Neuronal stem cell (in vitro differentiated cells): Measurements from ENCODE around the gene PGGHG.
"Not testable (repeated sequence)": the region's sequence is repeated elsewhere in the genome, so short reads cannot be mapped to it uniquely, and the experiment has no call there.

Source experiments
- DNase-seq: peaks from one replicate; pipeline ENCODE4 v3.0.0-alpha.2; 2013; ENCODE audit warnings: low spot score
- H2AFZ ChIP-seq: one replicate; pipeline ENCODE4 v1.6.1; 2013; ENCODE audit warnings: mild to moderate bottlenecking, low read length, inconsistent platforms
- H2AK5ac ChIP-seq: 2 replicates; pipeline ENCODE4 v1.6.1; 2013; ENCODE audit warnings: low read depth, mild to moderate bottlenecking, inconsistent platforms, low read length, moderate library complexity, mixed read lengths
- H2BK120ac ChIP-seq: 2 replicates; pipeline ENCODE4 v1.6.1; 2013; ENCODE audit warnings: low read depth, mild to moderate bottlenecking, inconsistent platforms, low read length, moderate library complexity, mixed read lengths
- H2BK12ac ChIP-seq: one replicate; pipeline ENCODE4 v1.6.1; 2013; ENCODE audit warnings: low read length, inconsistent platforms
- H2BK15ac ChIP-seq: 2 replicates; pipeline ENCODE4 v1.6.1; 2013; ENCODE audit warnings: mild to moderate bottlenecking, low read length, inconsistent platforms, mixed read lengths
- H2BK5ac ChIP-seq: one replicate; pipeline ENCODE4 v1.6.1; 2013; ENCODE audit warnings: inconsistent platforms, mild to moderate bottlenecking, low read length, moderate library complexity
- H3K14ac ChIP-seq: one replicate; pipeline ENCODE4 v1.6.1; 2013; ENCODE audit warnings: low read length, inconsistent platforms
- H3K18ac ChIP-seq: 2 replicates; pipeline ENCODE4 v1.6.1; 2013; ENCODE audit warnings: low read length, inconsistent platforms
- H3K23ac ChIP-seq: 2 replicates; pipeline ENCODE4 v1.6.1; 2013; ENCODE audit warnings: low read depth, mild to moderate bottlenecking, mixed read lengths, low read length, inconsistent platforms; ENCODE audit not compliant: poor library complexity
- H3K27ac ChIP-seq: replicated peaks from 3 replicates; pipeline ENCODE4 v1.5.1; 2013; ENCODE audit warnings: low read length, inconsistent platforms
- H3K27me3 ChIP-seq, 3 experiments: 2 replicates each; pipeline ENCODE4 v1.6.1; 2013; ENCODE audit warnings: low read length in 3 of 3, mild to moderate bottlenecking in 2 of 3, inconsistent platforms in 1 of 3, low read depth in 1 of 3, mixed read lengths in 1 of 3, moderate library complexity in 1 of 3; ENCODE audit not compliant: control insufficient read depth in 3 of 3, insufficient read depth in 3 of 3
- H3K36me3 ChIP-seq, 2 donors: replicated peaks in 1 of 2; 2 replicates each; pipeline ENCODE4 v1.6.1; 2013; ENCODE audit warnings: low read length in 2 of 2; ENCODE audit not compliant: control insufficient read depth in 2 of 2, insufficient read depth in 2 of 2
- H3K4ac ChIP-seq: 2 replicates; pipeline ENCODE4 v1.6.1; 2013; ENCODE audit warnings: inconsistent platforms, mild to moderate bottlenecking, low read length, moderate library complexity
- H3K4me1 ChIP-seq, 2 donors: 1 replicate in 1 of 2; 2 replicates in 1 of 2; pipeline ENCODE4 v1.6.1; 2013; ENCODE audit warnings: low read length in 2 of 2, low read depth in 1 of 2; ENCODE audit not compliant: control insufficient read depth in 2 of 2, insufficient read depth in 1 of 2
- H3K4me2 ChIP-seq: one replicate; pipeline ENCODE4 v1.6.1; 2013; ENCODE audit warnings: mild to moderate bottlenecking, low read length, inconsistent platforms; ENCODE audit not compliant: insufficient read depth, poor library complexity, severe bottlenecking
- H3K4me3 ChIP-seq, 2 donors: 2 replicates each; pipeline ENCODE4 v1.5.1; 2013; ENCODE audit warnings: low read length in 2 of 2, mild to moderate bottlenecking in 2 of 2, inconsistent platforms in 1 of 2, moderate library complexity in 1 of 2
- H3K79me1 ChIP-seq: one replicate; pipeline ENCODE4 v1.6.1; 2013; ENCODE audit warnings: low read depth, mild to moderate bottlenecking, inconsistent platforms, low read length, moderate library complexity
- H3K9ac ChIP-seq: one replicate; pipeline ENCODE4 v1.6.1; 2013; ENCODE audit warnings: mild to moderate bottlenecking, low read depth, low read length, inconsistent platforms; ENCODE audit not compliant: poor library complexity
- H3K9me3 ChIP-seq, 2 donors: replicated peaks in 1 of 2; 2 replicates each; pipeline versions ENCODE3 to v1.6.1; 2013; ENCODE audit warnings: low read length in 2 of 2, mild to moderate bottlenecking in 2 of 2, inconsistent platforms in 1 of 2, low read depth in 1 of 2, mixed read lengths in 1 of 2, moderate library complexity in 1 of 2; ENCODE audit not compliant: control insufficient read depth in 2 of 2, insufficient read depth in 1 of 2
- H4K8ac ChIP-seq: one replicate; pipeline ENCODE4 v1.6.1; 2013; ENCODE audit warnings: low read depth, mild to moderate bottlenecking, inconsistent platforms, low read length, moderate library complexity
- H4K91ac ChIP-seq: one replicate; pipeline ENCODE4 v1.6.1; 2013; ENCODE audit warnings: low read length, low read depth, mild to moderate bottlenecking, inconsistent platforms; ENCODE audit not compliant: poor library complexity
- WGBS, 2 donors: extraction: QIAGEN DNeasy Blood & Tissue Kit; methylation state at CpG; one replicate each; pipeline ENCODE4 v1.1.7; 2013; ENCODE audit warnings: missing lambda C conversion rate in 2 of 2, mixed read lengths in 1 of 2; ENCODE audit not compliant: insufficient read length in 2 of 2, insufficient replicate concordance in 1 of 2; ENCODE audit errors: extremely low coverage in 2 of 2; 5-methylcytosine and 5-hydroxymethylcytosine counted together

Gene PGGHG

GRCh38 chr11:313787-314553 lies 25.0 kb downstream of the PGGHG start, which contains the start of gene IFITM1:
Gene IFITM1, plus strand, starts transcription at chr11:314040. Its CDS starts 131 bp downstream, at chr11:314171.
- WGBS, 2 donors = no CpG with 5 or more reads among the region's 18 CpGs
- Histone ChIP-seq H3K14ac (no peak within 1 kb of the TSS), H2AK5ac (peak within 1 kb of the TSS; percentile 85), H3K9me3 (no peaks in the 10 kb centered on the region), H3K9ac (peak within 1 kb of the TSS; percentile 90), H3K79me1 (peaks cover 2% of the 10 kb centered on the region), H3K4me2 (peak within 1 kb of the TSS; percentile 88), H3K4me1 (peaks cover 31 to 48% of the 10 kb centered on the region in 2 donors), H3K27ac (peak within 1 kb of the TSS; percentile 80), H4K8ac (no peak within 1 kb of the TSS), H3K23ac (peak within 1 kb of the TSS; percentile 87), H3K4me3 (peak within 1 kb of the TSS; percentile 75 to 76), H3K27me3 (peaks cover 0 to 24% (median 0%) of the 10 kb centered on the region in 3 experiments), H2BK5ac (peak within 1 kb of the TSS; percentile 44), H2BK12ac (no peak within 1 kb of the TSS), H2AFZ (peak within 1 kb of the TSS; percentile 35), H3K4ac (no peak within 1 kb of the TSS), H2BK15ac (peak within 1 kb of the TSS; percentile 76), H4K91ac (peak within 1 kb of the TSS; percentile 89), H2BK120ac (peak within 1 kb of the TSS; percentile 26), H3K18ac (peak within 1 kb of the TSS; percentile 88), H3K36me3 (peaks cover 0 to 32% of the 10 kb centered on the region in 2 donors)
- no peak for DNase-seq

GRCh38 chr11:314554-314875 lies 25.6 kb downstream of the PGGHG start:
- not testable (repeated sequence) for H3K27ac ChIP-seq, H3K18ac ChIP-seq, H3K14ac ChIP-seq, H3K4ac ChIP-seq, H4K8ac ChIP-seq, H3K79me1 ChIP-seq, H4K91ac ChIP-seq, DNase-seq, H2BK12ac ChIP-seq, H2BK15ac ChIP-seq, H2AK5ac ChIP-seq, H3K23ac ChIP-seq, H2BK120ac ChIP-seq, H2AFZ ChIP-seq, H3K9me3 ChIP-seq
- Histone ChIP-seq H3K27me3 (peaks cover 0 to 24% (median 0%) of the 10 kb centered on the region in 3 experiments), H3K4me1 (peaks cover 29 to 44% of the 10 kb centered on the region in 2 donors), H2BK5ac (peak overlapping the region; percentile 44), H3K4me2 (peak overlapping the region; percentile 88), H3K4me3 (peak overlapping the region; percentile 75 to 76), H3K9ac (peak overlapping the region; percentile 90), H3K36me3 (peaks cover 0 to 32% of the 10 kb centered on the region in 2 donors)
- WGBS, 2 donors = no CpG with 5 or more reads among the region's 6 CpGs

GRCh38 chr11:315051-315481 lies 26.1 kb downstream of the PGGHG start:
- H3K4me1 ChIP-seq = peaks cover 32 to 39% of the 10 kb centered on the region in 2 donors
- DNase-seq = no peak
- H2BK12ac ChIP-seq = peak overlapping the region; percentile 0
- H2AK5ac ChIP-seq = peak overlapping the region; percentile 99
- no peak overlapping the region for H2BK120ac ChIP-seq
- H3K9me3 ChIP-seq = no peaks in the 10 kb centered on the region
- H3K18ac ChIP-seq = peak overlapping the region; percentile 95
- no peak overlapping the region for H2AFZ ChIP-seq
- WGBS, 2 donors = no CpG with 5 or more reads among the region's 9 CpGs
- H4K8ac ChIP-seq = no peak overlapping the region
- peak overlapping the region; percentile 62 for H2BK5ac ChIP-seq
- H3K4me2 ChIP-seq = peak overlapping the region; percentile 54
- peak overlapping the region; percentile 89 for H4K91ac ChIP-seq
- peak overlapping the region; percentile 97 for H3K23ac ChIP-seq
- H3K27me3 ChIP-seq = peaks cover 0 to 24% (median 0%) of the 10 kb centered on the region in 3 experiments
- peaks cover 2% of the 10 kb centered on the region for H3K79me1 ChIP-seq
- peak overlapping the region; percentile 32 for H2BK15ac ChIP-seq
- no peak overlapping the region for H3K14ac ChIP-seq
- H3K9ac ChIP-seq = no peak overlapping the region
- no peak overlapping the region for H3K4ac ChIP-seq
- H3K4me3 ChIP-seq = peak overlapping the region; percentile 25 to 76
- no peak overlapping the region for H3K27ac ChIP-seq
- peaks cover 0 to 32% of the 10 kb centered on the region in 2 donors for H3K36me3 ChIP-seq

- Histone ChIP-seq H2AFZ (no peak overlapping the region), H3K4me3 (peak overlapping the region in 1 of 2 donors; percentile 76), H2BK15ac (peak overlapping the region; percentile 32), H2BK5ac (peak overlapping the region; percentile 62), H2BK12ac (peak overlapping the region; percentile 0), H3K4me1 (peaks cover 35 to 41% of the 10 kb centered on the region in 2 donors), H4K91ac (no peak overlapping the region), H2BK120ac (no peak overlapping the region), H3K36me3 (peaks cover 0 to 32% of the 10 kb centered on the region in 2 donors), H3K14ac (peak overlapping the region; percentile 71), H4K8ac (no peak overlapping the region), H3K9ac (no peak overlapping the region), H2AK5ac (peak overlapping the region; percentile 99), H3K27ac (no peak overlapping the region), H3K4ac (peak overlapping the region; percentile 89), H3K18ac (peak overlapping the region; percentile 95), H3K9me3 (no peaks in the 10 kb centered on the region), H3K23ac (peak overlapping the region; percentile 97), H3K27me3 (peaks cover 0 to 24% (median 0%) of the 10 kb centered on the region in 3 experiments), H3K79me1 (peaks cover 2% of the 10 kb centered on the region), H3K4me2 (peak overlapping the region; percentile 54)
- no CpG with 5 or more reads among the region's 32 CpGs for WGBS, 2 donors
- DNase-seq = no peak
These were observed 26.6 kb downstream of the PGGHG start for GRCh38 chr11:315516-315994.
